Calu3 (cell line): ENCODE measurements around the gene CDX2. TPM values are rescaled to one million over a fixed set of nuclear protein-coding genes. Genes with fewer than 3 reads are reported as not detected.

ENCODE experiments used
- BruUV-seq: library from RNA; stranded (reverse); fragments of 400-500 nt; replicated peaks from 2 replicates; lab custom pipeline; 2021; lab: Mats Ljungman, UMichigan
- CTCF ChIA-PET: fragments of 300-600 bp; sonication (Branson Sonifier 250); formaldehyde crosslinking; loops from one replicate; lab custom pipeline; 2022; ENCODE audit warnings: antibody characterized with exemption; lab: Charles Lee
- DNase-seq: peaks from one replicate; pipeline ENCODE4 v3.0.0; 2022
- H3K27ac Mint-ChIP-seq: one replicate; pipeline ENCODE4 v1.8.0; 2022; ENCODE audit warnings: mixed read lengths; ENCODE audit not compliant: unreplicated experiment
- H3K27me3 Mint-ChIP-seq: one replicate; pipeline ENCODE4 v1.8.0; 2022; ENCODE audit warnings: mixed read lengths; ENCODE audit not compliant: unreplicated experiment
- H3K36me3 Mint-ChIP-seq: one replicate; pipeline ENCODE4 v1.8.0; 2022; ENCODE audit warnings: mild to moderate bottlenecking, moderate library complexity, mixed read lengths; ENCODE audit not compliant: insufficient read depth, unreplicated experiment
- H3K4me1 Mint-ChIP-seq: one replicate; pipeline ENCODE4 v1.8.0; 2022; ENCODE audit warnings: mild to moderate bottlenecking, low read depth, mixed read lengths; ENCODE audit not compliant: unreplicated experiment
- H3K4me3 Mint-ChIP-seq: one replicate; pipeline ENCODE4 v1.8.0; 2022; ENCODE audit warnings: mild to moderate bottlenecking, low read depth, moderate library complexity, mixed read lengths; ENCODE audit not compliant: unreplicated experiment
- H3K9me3 Mint-ChIP-seq: one replicate; pipeline ENCODE4 v1.8.0; 2022; ENCODE audit warnings: low read depth, mixed read lengths; ENCODE audit not compliant: unreplicated experiment
- intact Hi-C: fragments of 100-400 bp; cut with micrococcal nuclease; formaldehyde crosslinking; loops from one replicate; pipeline ENCODE4 v1.10.0; 2022; ENCODE audit not compliant: unreplicated experiment
- total RNA-seq: library from RNA; stranded (reverse); gene quantifications from 2 replicates; pipeline ENCODE4 v1.2.3, GENCODE V29; 2022
- TF ChIP-seq, protein P1 (sequence below): fragments of 200-600 bp; IDR thresholded peaks from one replicate; pipeline ENCODE4 v1.8.0; 2022; ENCODE audit warnings: antibody characterized with exemption; ENCODE audit not compliant: unreplicated experiment

CDX2 gene
- total RNA-seq, 1 experiment from 2014 or later = not detected

DNA sequence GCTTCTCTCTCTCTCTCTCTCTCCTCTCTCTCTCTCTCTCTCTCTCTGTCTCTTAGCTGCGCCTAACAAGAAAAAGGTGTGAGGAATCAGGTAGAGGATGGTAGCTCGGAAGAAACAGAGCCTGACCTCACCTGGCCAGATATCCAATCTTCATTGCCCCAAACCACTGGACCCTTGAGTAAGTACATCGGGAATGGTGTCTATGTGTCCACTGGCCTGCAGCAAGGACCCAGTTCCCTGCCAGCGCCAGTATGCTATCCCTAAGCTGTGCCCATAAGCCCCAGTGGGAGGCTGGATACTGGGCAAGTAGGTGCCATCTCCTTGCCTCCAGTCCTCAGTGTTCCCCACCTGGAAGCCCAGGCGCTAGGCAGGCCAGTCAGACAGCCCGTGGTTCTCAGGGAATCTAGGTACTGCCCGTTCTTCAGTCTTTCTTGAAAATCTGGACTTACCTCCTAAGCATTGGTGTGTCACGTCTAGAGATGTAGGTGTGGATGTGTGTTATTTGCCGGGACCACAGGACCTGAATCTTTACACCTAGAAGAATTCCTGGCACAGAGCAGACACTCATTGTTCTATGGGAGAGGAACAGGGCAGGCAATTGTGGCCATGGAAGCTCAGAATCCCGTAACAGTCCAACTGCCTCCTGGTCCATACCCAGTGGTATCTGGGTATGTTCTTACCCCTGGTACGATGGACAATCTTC is 12.0 kb upstream of the CDX2 start:
- intact Hi-C loops = loop anchor here (5.0 to 10.0 kb wide), 3 partner anchors 146 to 446 kb away; no protein-coding TSS in a partner anchor
- TF ChIP-seq, protein P1, sequence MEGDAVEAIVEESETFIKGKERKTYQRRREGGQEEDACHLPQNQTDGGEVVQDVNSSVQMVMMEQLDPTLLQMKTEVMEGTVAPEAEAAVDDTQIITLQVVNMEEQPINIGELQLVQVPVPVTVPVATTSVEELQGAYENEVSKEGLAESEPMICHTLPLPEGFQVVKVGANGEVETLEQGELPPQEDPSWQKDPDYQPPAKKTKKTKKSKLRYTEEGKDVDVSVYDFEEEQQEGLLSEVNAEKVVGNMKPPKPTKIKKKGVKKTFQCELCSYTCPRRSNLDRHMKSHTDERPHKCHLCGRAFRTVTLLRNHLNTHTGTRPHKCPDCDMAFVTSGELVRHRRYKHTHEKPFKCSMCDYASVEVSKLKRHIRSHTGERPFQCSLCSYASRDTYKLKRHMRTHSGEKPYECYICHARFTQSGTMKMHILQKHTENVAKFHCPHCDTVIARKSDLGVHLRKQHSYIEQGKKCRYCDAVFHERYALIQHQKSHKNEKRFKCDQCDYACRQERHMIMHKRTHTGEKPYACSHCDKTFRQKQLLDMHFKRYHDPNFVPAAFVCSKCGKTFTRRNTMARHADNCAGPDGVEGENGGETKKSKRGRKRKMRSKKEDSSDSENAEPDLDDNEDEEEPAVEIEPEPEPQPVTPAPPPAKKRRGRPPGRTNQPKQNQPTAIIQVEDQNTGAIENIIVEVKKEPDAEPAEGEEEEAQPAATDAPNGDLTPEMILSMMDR = no peak
- DNase-seq = no peak
- H3K36me3 Mint-ChIP-seq = no peaks in the 10 kb centered on the region
- no peak overlapping the region for H3K27ac Mint-ChIP-seq
- H3K4me3 Mint-ChIP-seq = no peak overlapping the region
- H3K4me1 Mint-ChIP-seq = peaks cover 16% of the 10 kb centered on the region
- H3K9me3 Mint-ChIP-seq = no peaks in the 10 kb centered on the region
- no TSS peak for BruUV-seq
- H3K27me3 Mint-ChIP-seq = peaks cover 69% of the 10 kb centered on the region
- CTCF ChIA-PET = interaction anchor here (1.4 kb wide), 1 partner anchor 619 kb away, joined by 3 read pairs; no protein-coding TSS in a partner anchor

DNA sequence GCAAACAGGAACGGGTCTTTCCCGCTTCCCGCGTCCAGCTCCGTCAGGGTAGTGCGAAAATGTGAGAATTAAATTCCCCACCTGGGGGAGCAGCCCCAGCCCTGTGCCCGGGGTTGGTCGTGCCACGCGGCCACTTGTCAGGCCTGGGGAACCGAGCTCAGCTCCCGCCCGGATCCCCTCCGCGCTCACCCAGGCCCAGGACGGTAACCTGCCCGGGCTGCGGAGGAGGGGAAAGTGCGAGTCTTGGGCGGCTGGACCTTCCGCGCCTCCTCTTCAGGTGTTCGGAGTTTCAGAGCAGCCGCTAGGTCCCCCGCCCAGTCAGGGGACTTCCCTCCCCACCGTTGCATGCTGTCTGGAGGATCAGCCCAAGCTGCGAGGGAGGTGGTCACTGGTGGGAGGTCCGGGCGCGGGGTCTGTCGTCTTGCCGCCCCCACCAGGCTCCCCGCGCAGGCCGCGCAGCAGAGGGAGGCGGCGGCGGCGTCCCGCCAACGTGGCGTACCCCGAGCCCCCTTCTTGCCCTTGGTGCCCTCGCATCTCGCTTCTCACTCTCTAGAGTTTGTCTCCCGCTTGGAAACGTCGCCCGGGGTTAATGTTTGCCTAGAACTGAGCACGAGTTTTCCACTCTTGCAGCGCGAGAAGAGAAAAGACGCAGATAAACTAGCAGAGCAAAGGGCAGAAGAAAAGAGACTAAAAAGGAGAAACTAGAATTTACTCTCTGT is 11.3 kb upstream of the CDX2 start:
- intact Hi-C loops = loop anchor here (5.0 to 10.0 kb wide), 3 partner anchors 146 to 446 kb away; no protein-coding TSS in a partner anchor
- Mint-ChIP-seq H3K4me3 (peak overlapping the region; percentile 19), H3K9me3 (no peaks in the 10 kb centered on the region), H3K27me3 (peaks cover 69% of the 10 kb centered on the region), H3K27ac (no peak overlapping the region), H3K36me3 (no peaks in the 10 kb centered on the region), H3K4me1 (peaks cover 16% of the 10 kb centered on the region)
- CTCF ChIA-PET = interaction anchor here (1.0 kb wide), 1 partner anchor 154 kb away, joined by 3 read pairs; no protein-coding TSS in a partner anchor
- TF ChIP-seq, protein P1 = no peak
- DNase-seq = no peak
- no TSS peak for BruUV-seq

DNA sequence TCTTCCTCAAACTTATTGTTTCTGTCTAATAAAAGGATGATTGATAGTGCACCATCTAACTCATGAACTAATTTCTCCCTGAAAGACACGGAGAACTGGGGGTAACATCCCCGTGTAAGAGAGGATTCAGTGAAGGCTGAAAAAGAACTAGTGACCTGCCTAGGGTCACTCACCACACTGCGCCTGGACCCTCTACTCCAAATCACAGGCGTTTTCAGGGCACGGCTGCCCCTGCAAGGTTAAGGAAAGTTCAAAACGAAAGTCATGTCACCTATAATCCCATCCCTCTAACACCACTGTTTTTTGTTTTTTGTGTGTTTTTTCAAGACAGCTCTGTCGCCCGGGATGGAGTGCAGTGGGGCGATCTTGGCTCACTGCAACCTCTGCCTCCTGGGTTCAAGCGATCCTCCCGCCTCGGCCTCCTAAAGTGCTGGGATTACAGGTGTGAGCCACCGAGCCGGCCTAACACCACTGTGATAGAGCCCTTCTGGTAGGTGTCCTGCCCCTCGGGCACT is 10.7 kb upstream of the CDX2 start:
- no peaks in the 10 kb centered on the region for H3K36me3 Mint-ChIP-seq
- H3K4me1 Mint-ChIP-seq = peaks cover 16% of the 10 kb centered on the region
- BruUV-seq = no TSS peak
- CTCF ChIA-PET = interaction anchor here (1.0 kb wide), 1 partner anchor 153 kb away, joined by 3 read pairs; no protein-coding TSS in a partner anchor
- H3K9me3 Mint-ChIP-seq = no peaks in the 10 kb centered on the region
- TF ChIP-seq, protein P1 = no peak
- DNase-seq = no peak
- H3K27ac Mint-ChIP-seq = no peak overlapping the region
- intact Hi-C loops = loop anchor here (5.0 to 10.0 kb wide), 3 partner anchors 145 to 445 kb away; no protein-coding TSS in a partner anchor
- H3K4me3 Mint-ChIP-seq = peak overlapping the region; percentile 19
- peaks cover 74% of the 10 kb centered on the region for H3K27me3 Mint-ChIP-seq

DNA sequence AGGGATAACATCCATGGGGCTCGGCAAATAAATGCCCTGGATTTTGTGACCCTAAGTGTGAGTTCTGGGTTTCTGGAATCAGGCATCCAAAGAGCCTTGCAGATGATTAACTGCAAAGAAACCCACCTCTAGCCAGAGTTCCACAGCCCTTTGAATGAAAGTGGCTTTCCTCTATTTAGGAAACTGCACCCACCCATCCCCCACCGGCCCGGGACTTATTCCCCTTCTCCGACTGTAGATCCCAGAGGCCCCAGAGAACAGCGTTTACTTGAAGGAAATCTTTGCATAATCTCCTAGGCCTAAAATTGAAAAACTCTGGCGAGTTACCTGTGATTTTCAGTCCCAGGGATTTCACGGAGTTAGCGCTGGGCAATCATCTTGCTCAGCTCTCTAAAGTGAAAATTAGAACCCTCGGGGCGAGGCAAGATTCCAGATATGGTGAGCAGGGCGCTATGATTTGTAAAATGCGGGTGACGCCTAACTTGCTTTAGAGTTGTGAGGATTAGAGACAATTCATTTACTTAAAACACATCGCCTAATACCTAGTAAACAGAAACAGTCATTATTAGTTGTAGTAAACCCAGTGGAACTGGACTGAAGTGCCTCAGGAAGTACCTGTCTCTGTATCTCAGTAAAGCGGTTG is 10.0 kb upstream of the CDX2 start:
- H3K36me3 Mint-ChIP-seq = no peaks in the 10 kb centered on the region
- no peak overlapping the region for H3K27ac Mint-ChIP-seq
- BruUV-seq = no TSS peak
- H3K4me1 Mint-ChIP-seq = peaks cover 16% of the 10 kb centered on the region
- H3K9me3 Mint-ChIP-seq = no peaks in the 10 kb centered on the region
- intact Hi-C loops = no loop called here
- peaks cover 81% of the 10 kb centered on the region for H3K27me3 Mint-ChIP-seq
- no peak overlapping the region for H3K4me3 Mint-ChIP-seq
- DNase-seq = no peak
- TF ChIP-seq, protein P1 = no peak
- CTCF ChIA-PET = interaction anchor here (1.5 kb wide), 1 partner anchor 19 kb away, joined by 3 read pairs; no protein-coding TSS in a partner anchor
